GM13976 (cell line): Measurements from ENCODE around the gene DCLRE1C.

Source experiments
- DNase-seq: peaks from one replicate; pipeline ENCODE4 v3.0.0; 2012; ENCODE audit warnings: low spot score
- CTCF ChIP-seq: IDR thresholded peaks from 2 replicates; pipeline ENCODE4 v1.5.1; 2012; ENCODE audit warnings: borderline replicate concordance, mild to moderate bottlenecking; ENCODE audit not compliant: insufficient read depth; ENCODE audit errors: extremely low read depth, missing control alignments, control extremely low read depth
- in situ Hi-C: fragments of 300-500 bp; cut with MboI; formaldehyde crosslinking; loops from one replicate; pipeline ENCODE4 v1.12.0; 2022; ENCODE audit warnings: low sequenced_read_pairs, mixed read lengths, inconsistent platforms; ENCODE audit not compliant: unreplicated experiment

Gene DCLRE1C

GRCh38 chr10:14905890-14906289 lies 48.0 kb downstream of the DCLRE1C start:
- in situ Hi-C loops = no loop called here
- no peak for TF ChIP-seq CTCF
- no peak for DNase-seq

DNA sequence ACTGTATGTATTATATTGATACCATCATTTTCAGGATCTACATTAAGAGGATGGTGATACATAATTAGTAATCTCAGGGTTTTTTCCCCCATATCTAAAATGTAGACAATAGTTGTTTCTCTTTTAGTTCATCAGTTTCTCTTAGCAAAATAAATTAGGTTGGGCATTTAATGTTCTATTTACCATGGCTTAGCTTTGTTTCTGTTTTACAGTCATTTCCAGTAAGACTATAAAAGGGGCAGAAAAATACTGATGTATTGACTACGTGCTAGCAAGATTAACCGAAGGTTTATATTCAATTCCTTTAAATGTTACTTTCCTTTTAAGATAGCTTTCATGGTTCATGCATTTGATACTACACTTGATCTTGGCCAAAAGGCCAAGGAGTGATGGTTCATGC lies 49.0 kb downstream of the DCLRE1C start:
- in situ Hi-C loops = no loop called here

GRCh38 chr10:14904316-14904732 lies 49.6 kb downstream of the DCLRE1C start:
- in situ Hi-C loops = no loop called here
- DNase-seq = no peak
- no peak for TF ChIP-seq CTCF

More for the DNA sequence above, 49.0 kb downstream of the DCLRE1C start:
- no peak for TF ChIP-seq CTCF
- DNase-seq = no peak

- DNase-seq = no peak
- TF ChIP-seq CTCF = no peak
- in situ Hi-C loops = no loop called here
Observed at GRCh38 chr10:14891151-14891550, 62.7 kb downstream of the DCLRE1C start.

GRCh38 chr10:14889318-14889717 lies 64.6 kb downstream of the DCLRE1C start:
- in situ Hi-C loops = no loop called here
- DNase-seq = peak; percentile 35
- no peak for TF ChIP-seq CTCF

DNA sequence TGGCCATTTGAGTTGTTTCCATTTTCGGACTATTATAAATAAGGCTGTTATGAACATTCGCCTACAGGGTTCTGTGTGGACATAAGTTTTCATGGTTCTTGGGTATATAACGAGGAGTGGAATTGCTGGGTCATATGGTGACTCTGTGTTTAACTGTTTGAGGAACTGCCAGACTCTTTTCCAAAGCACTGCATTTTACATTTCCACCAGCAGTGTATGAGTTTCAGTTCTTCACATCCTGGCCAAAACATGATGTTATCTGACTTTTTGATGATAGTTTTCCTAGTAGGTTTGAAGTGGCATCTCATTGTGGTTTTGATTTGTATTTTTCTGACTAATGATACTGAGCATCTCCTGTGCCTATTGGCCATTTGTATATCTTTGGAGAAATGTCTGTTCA lies 69.8 kb downstream of the DCLRE1C start:
- TF ChIP-seq CTCF = no peak
- in situ Hi-C loops = no loop called here
- DNase-seq = no peak

DNA sequence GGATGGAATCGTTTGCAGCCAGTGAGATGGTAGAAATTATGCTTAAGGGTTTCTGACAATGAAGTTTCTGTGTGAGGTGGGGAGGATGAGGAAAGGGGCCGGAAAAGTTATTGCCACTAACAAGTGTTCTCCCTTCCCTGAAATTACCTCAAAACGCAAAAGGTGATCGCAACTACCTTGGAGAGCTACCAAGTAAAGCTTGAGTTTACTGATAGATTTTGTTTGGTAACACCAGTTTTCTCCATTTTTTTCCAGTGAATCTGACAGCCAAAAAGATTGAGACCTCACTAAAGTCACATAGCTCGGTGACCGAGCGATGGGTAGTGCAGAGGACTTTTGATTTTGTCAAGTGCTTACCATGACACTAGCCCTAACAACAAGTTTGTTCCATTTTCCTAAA lies 73.7 kb downstream of the DCLRE1C start:
- TF ChIP-seq CTCF = no peak
- DNase-seq = no peak
- in situ Hi-C loops = no loop called here
